Measurements from ENCODE around the gene SPECC1. TPM values are rescaled to one million over a fixed set of nuclear protein-coding genes. Genes with fewer than 3 reads are reported as not detected.
A peak's percentile ranks its signal among the peaks of the same experiment; 100 is the strongest.

The SPECC1 gene
- total and polyA plus RNA-seq, 9 of the 15 experiments (the other 6 are each of a cell fraction or from before 2014, with no cell fraction given) = 2.4 to 19.6 (median 14.7) TPM

- no peak for TF ChIP-seq ZNF583 (CRISPR knock-in tag; IDR thresholded peaks at IDR 0.05)
- no peak for TF ChIP-seq TSC22D4 (tag; IDR thresholded peaks at IDR 0.05)
- no peak for TF ChIP-seq EP300 (IDR thresholded peaks at IDR 0.05; ENCODE audit: low read length)
Measured at GRCh38 chr17:20053361-20053964, 44.3 kb downstream of the SPECC1 start (continued).

- Histone ChIP-seq H2AFZ (ENCODE audit: low read depth, low read length) (peak overlapping the region; percentile 35), H3K4me3 (no peak overlapping the region), H4K20me1 (replicated peaks; ENCODE audit: control insufficient read depth, insufficient read depth, low read length) (no peaks in the 10 kb centered on the region), H3K27me3 (ENCODE audit: control insufficient read depth in 2 of 2, insufficient read depth in 2 of 2, low read length in 2 of 2) (no peaks in the 10 kb centered on the region), H3K9me1 (ENCODE audit: control insufficient read depth, insufficient read depth, low read length) (no peaks in the 10 kb centered on the region), H3K4me2 (ENCODE audit: insufficient read depth, low read length) (0 out of 2 replicates have a peak overlapping the region, but pooled peaks have one; percentile 1), H3K79me2 (ENCODE audit: control insufficient read depth, insufficient read depth, low read length) (no peaks in the 10 kb centered on the region), H3K9me3 (replicated peaks; ENCODE audit: control insufficient read depth, insufficient read depth, low read depth, low read length) (no peaks in the 10 kb centered on the region), H3K27ac (ENCODE audit: extremely low read depth, low read depth, low read length) (peak overlapping the region; percentile 70), H3K4me1 (replicated peaks in 1 of 2; ENCODE audit: control insufficient read depth in 2 of 2, insufficient read depth in 2 of 2, low read length in 2 of 2) (peaks cover 0 to 11% of the 10 kb centered on the region in 2 experiments; a peak in 2 of 5 replicates), H3K9ac (ENCODE audit: insufficient read depth in 1 of 2, low read depth in 2 of 2, low read length in 2 of 2) (no peak overlapping the region; a peak in 1 of 4 replicates), H3K36me3 (ENCODE audit: control insufficient read depth, insufficient read depth, low read length) (no peaks in the 10 kb centered on the region)
- POLR2A ChIA-PET = interaction anchor here (0.6 to 1.0 kb wide), 4 partner anchors 15 to 49 kb away, joined by 3 read pairs; no protein-coding TSS in a partner anchor
- CTCF ChIA-PET (ENCODE audit: low intra/inter-chr PET ratio) = no interaction called here
- DNase-seq (ENCODE audit: extremely low read depth in 1 of 4, low spot score in 3 of 4) = peak in 2 of 4 experiments; percentile 27 to 39
- in situ Hi-C loops (cut with MboI) (no loop called here), intact Hi-C loops (cut with micrococcal nuclease) (no loop called here)
- no TSS peak for BruUV-seq (replicated peaks)
- peak; percentile 90 for FAIRE-seq
- ATAC-seq = peak; percentile 85
- WGBS (ENCODE audit: insufficient coverage, low coverage, missing lambda C conversion rate) = 26% methylated on average over 3 of the region's 3 CpGs
- TF ChIP-seq YY1 (IDR thresholded peaks at IDR 0.05; ENCODE audit: borderline replicate concordance in 1 of 3, control insufficient read depth in 1 of 3, extremely low read depth in 1 of 3, insufficient read depth in 3 of 3, insufficient read length in 1 of 3, insufficient replicate concordance in 2 of 3, low read depth in 1 of 3, low read length in 2 of 3) (no peak), SMAD4 (CRISPR knock-in tag; conservative IDR thresholded peaks at IDR 0.05) (peak; percentile 62), NFIX (CRISPR knock-in tag; IDR thresholded peaks at IDR 0.05; ENCODE audit: low read depth) (no peak), SMARCE1 (IDR thresholded peaks at IDR 0.05) (0 out of 2 replicates have a peak, but pooled peaks have one; percentile 27), ATF3 (IDR thresholded peaks at IDR 0.05) (no peak), ATF3 (CRISPR knock-in tag; conservative IDR thresholded peaks at IDR 0.05) (no peak), PHB2 (IDR thresholded peaks at IDR 0.05; ENCODE audit: low read depth) (no peak), HEY1 (CRISPR knock-in tag; IDR thresholded peaks at IDR 0.05; ENCODE audit: borderline replicate concordance) (no peak), ZNF184 (CRISPR knock-in tag; IDR thresholded peaks at IDR 0.05) (no peak), NFIC (IDR thresholded peaks at IDR 0.05) (no peak), SNAPC5 (CRISPR knock-in tag; IDR thresholded peaks at IDR 0.05) (no peak), ZEB2 (IDR thresholded peaks at IDR 0.05) (0 out of 2 replicates have a peak, but pooled peaks have one; percentile 37), KLF6 (CRISPR knock-in tag; IDR thresholded peaks at IDR 0.05; ENCODE audit: borderline replicate concordance) (no peak), MYC (IDR thresholded peaks at IDR 0.05; ENCODE audit: low read depth, low read length) (peak; percentile 62), MYC (CRISPR knock-in tag; IDR thresholded peaks at IDR 0.05; ENCODE audit: borderline replicate concordance, low read depth) (no peak), MTA3 (IDR thresholded peaks at IDR 0.05; ENCODE audit: borderline replicate concordance) (no peak), HOXB6 (CRISPR knock-in tag; IDR thresholded peaks at IDR 0.05; ENCODE audit: borderline replicate concordance) (no peak), HSF4 (CRISPR knock-in tag; IDR thresholded peaks at IDR 0.05; ENCODE audit: borderline replicate concordance) (no peak), HDAC1 (IDR thresholded peaks at IDR 0.05) (0 out of 4 replicates have a peak, but pooled peaks of 1 of the 2 experiments have one; percentile 34)
Measured at GRCh38 chr17:20059728-20060188, 50.6 kb downstream of the SPECC1 start.
